Loucy (cell line): ENCODE data around the gene ZNF888.

ENCODE experiments used
- EZH2phosphoT487 ChIP-seq: fragments of 200-600 bp; IDR thresholded peaks from 2 replicates; pipeline ENCODE4 v1.6.1; 2018; ENCODE audit warnings: antibody characterized with exemption, mild to moderate bottlenecking, moderate library complexity, borderline replicate concordance
- TF ChIP-seq, protein P1 (sequence below): fragments of 200-600 bp; sonication (generic); conservative IDR thresholded peaks from 2 replicates; pipeline ENCODE4 v1.5.1; 2014; ENCODE audit warnings: mild to moderate bottlenecking, antibody characterized with exemption, low read length

DNA sequence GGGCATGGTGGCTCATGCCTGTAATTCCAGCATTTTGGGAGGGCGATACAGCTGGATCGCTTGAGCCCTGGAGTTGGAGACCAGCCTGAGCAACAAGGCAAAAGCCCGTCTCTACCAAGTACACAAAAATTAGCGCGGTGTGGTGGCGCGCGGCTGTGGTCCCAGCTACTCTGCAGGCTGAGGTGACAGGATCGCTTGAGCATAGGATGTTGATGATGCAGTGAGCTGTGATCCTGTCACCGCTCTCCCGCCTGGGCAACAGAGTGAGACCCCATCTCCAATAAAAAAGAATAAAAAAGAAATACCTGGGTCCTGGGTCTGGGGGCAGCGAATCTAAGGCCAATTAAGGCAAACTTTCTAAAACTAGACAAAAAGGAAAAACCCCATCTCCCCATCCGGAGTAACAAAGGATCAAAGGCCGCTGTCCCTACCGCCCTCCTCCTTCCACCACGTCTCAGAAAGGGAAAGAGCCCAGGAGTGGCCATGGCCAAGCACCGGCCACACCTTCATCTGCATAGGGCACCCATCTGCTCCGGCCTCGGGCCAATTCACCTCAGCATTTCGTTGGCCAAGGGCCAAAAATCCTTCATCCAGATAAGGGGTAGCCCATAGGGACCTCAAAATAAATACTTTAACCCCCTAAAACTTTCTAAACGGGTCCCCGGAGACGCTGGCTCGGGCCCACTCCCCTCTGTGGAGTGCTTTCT lies 26.6 kb downstream of the ZNF888 start:
- TF ChIP-seq, protein P1, sequence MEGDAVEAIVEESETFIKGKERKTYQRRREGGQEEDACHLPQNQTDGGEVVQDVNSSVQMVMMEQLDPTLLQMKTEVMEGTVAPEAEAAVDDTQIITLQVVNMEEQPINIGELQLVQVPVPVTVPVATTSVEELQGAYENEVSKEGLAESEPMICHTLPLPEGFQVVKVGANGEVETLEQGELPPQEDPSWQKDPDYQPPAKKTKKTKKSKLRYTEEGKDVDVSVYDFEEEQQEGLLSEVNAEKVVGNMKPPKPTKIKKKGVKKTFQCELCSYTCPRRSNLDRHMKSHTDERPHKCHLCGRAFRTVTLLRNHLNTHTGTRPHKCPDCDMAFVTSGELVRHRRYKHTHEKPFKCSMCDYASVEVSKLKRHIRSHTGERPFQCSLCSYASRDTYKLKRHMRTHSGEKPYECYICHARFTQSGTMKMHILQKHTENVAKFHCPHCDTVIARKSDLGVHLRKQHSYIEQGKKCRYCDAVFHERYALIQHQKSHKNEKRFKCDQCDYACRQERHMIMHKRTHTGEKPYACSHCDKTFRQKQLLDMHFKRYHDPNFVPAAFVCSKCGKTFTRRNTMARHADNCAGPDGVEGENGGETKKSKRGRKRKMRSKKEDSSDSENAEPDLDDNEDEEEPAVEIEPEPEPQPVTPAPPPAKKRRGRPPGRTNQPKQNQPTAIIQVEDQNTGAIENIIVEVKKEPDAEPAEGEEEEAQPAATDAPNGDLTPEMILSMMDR = no peak
- TF ChIP-seq EZH2phosphoT487 = no peak
